ENCODE results near the gene PITPNM3.

DNA sequence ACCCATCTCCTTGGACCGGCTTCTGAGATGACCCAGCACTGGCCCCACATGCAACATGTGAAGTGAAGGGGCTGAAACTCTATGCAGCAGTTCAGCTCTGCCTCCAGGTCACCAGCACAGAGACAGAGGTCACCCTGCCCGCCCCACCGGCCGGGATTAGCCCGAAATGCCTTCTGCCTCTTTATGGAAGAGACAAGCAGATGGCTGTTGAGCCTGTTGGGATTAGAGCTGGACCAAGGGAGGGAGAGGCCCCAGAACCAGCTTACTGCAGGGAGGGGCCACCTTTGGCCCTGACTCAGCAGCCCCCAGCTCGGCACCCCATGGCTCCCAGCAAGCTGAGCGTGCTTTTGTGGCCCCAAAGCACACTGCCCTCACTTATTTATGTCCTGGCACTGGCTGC lies 127.1 kb downstream of the PITPNM3 start:
- TF ChIP-seq, protein P1, sequence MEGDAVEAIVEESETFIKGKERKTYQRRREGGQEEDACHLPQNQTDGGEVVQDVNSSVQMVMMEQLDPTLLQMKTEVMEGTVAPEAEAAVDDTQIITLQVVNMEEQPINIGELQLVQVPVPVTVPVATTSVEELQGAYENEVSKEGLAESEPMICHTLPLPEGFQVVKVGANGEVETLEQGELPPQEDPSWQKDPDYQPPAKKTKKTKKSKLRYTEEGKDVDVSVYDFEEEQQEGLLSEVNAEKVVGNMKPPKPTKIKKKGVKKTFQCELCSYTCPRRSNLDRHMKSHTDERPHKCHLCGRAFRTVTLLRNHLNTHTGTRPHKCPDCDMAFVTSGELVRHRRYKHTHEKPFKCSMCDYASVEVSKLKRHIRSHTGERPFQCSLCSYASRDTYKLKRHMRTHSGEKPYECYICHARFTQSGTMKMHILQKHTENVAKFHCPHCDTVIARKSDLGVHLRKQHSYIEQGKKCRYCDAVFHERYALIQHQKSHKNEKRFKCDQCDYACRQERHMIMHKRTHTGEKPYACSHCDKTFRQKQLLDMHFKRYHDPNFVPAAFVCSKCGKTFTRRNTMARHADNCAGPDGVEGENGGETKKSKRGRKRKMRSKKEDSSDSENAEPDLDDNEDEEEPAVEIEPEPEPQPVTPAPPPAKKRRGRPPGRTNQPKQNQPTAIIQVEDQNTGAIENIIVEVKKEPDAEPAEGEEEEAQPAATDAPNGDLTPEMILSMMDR (IDR thresholded peaks at IDR 0.05 in 4 of 5, conservative IDR thresholded peaks at IDR 0.05 in 1 of 5): no peak
- no peak for TF ChIP-seq POLR2A (IDR thresholded peaks at IDR 0.05)
